HPDE6-E6E7 (cell line): ENCODE measurements around the gene SIK2.

ENCODE experiments used
- DNase-seq: peaks from one replicate; pipeline ENCODE4 v3.0.0; 2011; ENCODE audit warnings: missing footprints; ENCODE audit errors: extremely low spot score

SIK2 gene

DNA sequence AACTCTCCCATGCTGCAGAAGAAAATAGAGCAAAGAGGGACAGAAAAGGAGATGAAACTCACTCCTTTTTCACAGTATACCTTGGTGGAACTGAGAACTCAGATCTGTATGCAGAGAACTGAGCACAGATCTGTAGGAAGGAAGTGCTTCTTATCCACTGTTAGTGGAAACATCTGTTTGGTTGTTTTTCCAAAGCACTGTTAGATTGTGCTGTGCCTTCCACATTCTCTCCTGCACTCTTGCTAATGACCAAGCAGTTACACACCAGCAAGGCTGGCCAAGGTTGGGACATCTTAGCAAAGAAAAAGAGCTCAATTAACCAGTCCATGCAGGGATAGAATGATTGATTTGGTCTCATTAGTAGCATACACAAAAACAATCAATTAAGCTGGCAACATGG lies 20.1 kb upstream of the SIK2 start:
- DNase-seq = no peak

DNA sequence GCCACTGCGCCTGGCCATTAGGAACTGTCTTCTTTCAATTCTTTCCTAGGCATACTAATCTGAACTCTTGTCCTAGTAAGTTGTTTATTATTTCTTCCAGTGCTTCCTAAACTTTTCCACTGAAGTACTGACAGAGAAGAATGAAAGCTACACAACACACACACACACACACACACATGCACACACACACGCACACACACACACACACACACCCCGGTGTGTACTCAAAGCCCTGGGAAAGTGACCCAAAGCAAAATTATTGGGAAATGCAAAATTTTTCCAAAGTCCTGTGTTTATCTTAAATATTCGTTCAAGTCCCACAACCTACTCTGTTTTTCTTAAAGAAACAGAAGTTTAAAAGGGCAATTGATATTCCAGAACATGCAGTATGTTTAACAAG lies 19.4 kb upstream of the SIK2 start:
- DNase-seq = no peak

DNA sequence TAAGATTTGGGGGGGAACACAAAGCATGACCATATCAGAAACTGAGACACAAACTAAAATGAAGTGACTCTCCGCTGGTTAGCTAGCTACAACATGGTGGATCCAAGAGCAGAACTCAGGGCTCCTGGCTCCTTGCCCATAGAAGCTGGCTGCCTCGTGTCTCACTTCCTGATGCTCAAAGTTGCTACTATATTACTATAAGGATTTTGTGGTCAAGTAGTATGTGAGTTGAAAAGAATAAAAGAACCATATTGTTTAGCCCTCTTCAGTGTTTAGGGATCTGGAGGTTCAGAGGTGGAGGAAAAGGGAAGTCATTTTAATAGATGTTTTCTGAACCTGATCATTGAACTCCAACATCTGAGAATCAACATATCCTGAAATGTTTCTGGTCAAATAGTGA lies 16.9 kb upstream of the SIK2 start:
- DNase-seq = no peak

DNA sequence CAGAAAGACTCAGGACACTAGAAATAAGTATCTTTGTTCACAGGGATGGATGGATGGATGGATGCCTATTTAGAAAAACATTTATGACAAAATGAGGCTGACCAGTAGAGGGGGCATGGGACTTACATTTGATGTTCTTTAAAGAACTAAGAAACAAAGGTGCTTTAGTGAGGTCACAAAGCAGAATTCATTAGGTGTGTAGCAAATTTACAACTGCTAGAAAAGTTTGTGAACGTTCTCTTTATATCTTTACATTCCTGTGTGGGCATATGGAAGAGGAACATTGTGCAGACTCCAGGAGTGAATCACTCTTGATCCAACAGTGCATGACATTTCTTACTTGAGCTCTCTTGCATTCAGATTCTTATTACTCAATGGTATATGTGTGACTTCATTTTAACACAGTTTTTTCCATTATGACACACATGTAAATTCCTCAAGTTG lies 15.8 kb upstream of the SIK2 start:
- peak; percentile 38 for DNase-seq

DNA sequence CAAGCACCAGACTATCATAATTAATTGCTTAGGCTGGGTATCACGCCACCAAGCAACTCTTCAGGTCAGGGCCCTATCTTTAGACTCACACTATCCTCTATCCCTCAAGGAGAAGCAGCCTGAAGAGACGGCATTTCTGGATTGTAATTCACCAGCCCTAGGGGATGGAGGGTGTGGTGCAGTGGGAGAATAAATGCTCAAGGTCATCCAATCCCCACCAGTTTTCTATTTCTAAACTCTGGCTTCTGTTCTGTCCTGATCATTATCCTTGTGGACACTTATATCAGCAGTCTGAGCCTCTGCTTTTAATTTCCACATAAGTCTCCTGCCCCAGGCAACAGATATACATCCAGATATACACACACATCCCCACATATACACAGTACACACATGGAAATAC lies 13.1 kb upstream of the SIK2 start:
- no peak for DNase-seq

DNA sequence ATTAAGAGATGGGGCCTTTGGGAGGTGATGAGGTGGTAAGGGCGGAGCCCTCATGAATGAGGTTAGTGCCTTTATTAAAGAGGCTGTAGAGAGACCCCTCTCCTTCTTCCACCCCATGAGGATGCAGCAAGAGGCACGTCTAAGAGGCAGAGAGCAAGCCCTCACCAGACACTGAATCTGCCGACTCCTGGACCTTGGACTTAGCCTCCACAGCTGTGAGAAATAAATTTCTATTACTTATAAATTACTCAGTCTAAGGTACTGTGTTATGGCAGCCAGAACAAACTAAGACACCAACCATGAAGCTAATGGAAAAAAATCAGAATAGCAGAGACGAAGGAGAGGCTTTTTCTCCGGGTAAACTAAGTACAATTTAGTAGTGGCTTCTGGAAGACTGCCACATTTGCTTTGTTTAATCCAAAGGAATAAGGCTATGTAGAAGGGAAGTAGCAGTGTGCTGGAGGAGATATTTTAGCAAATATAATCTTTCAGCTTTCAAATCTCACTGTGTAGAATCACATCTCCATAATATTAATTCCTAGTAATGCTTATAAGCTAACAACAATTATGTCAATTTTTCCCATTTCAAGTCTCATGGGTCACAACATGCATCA lies 12.3 kb upstream of the SIK2 start:
- no peak for DNase-seq

DNA sequence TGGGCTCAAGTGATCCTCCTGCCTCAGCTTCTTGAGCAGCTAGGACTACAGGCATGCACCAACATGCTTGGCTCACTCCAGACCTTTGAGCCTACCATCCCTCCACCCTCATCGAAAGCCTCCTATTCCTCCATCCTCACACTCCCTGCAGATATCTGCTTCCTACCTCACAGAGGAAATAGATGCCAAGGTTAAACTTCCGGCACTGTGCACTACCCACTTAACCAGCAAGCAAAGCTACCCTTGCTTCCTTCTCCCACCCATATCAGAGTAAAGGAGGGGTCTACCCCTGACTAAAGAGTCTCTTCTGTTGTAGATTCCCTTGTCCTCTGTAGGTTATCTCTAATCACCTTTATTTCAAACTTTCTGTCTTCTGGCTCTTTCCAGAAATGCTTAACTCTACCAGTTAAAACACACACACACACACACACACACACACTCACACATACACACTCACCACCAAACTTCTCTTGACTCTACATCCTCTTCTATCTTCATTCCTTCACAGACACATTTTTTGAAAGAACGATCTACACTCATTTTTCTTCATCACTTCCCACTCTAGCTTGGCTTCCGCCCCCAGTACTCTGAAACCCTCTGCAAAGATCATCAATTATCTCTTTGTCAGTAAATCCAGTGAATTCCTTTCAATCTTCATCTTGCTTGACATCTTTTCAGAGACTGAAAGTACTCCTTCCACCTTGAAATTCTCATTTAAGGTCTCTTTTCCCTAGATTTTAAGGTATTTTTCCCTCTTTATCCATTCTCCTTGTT lies 10.9 kb upstream of the SIK2 start:
- no peak for DNase-seq

DNA sequence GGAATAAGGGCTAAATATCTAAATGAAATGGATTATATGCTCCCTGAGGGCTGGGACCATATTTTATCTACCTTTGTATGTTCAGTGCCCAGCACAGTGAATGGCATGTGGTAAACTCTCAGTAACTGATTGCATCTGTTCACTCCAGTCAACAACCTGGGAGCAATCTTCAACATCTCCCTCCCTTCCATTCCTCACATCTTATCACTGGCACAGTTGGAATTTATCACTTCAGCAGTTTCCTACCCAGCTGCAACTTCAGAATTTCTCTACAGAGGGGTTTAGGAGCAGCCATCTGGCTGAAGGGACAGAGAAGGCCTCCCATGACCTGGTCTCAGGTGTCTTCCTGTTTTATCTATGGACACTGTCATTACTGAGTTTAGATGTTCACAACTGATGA lies 9.8 kb upstream of the SIK2 start:
- DNase-seq = no peak

DNA sequence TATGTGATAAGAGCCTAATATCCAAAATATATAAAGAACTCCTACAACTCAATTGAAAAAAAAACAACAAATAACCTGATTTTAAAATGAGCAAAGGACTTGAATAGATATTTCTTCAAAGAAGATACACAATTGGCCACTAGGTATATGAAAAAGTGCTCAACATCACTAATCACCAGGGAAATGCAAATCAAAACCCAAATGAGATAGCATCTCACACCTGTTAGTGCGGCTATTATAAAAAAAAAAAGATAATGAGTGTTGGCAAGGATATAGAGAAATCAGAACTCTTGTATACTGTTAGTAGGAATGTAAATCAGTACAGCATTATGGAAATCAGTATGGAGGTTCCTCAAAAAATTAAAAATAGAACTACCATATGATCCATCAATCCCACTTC lies 5.9 kb upstream of the SIK2 start:
- DNase-seq = no peak

DNA sequence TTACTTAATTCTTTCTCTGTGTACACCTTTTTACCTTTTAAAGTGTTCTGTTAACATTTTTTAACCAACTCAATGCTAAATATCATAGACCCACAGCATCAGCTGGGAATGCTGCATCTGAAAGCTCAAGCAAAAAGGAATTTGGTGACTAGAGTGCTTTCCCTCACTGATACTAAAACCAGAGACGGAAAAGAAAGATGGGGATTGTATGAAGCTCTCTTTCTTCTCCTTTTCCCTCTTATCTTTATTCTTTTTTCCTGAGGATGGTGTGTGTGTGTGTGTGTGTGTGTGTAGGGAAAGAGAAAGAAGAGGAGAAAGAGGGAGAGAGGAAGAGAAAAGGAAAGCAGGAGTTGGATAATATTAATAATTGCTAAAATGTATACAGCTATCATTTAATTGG lies 4.1 kb upstream of the SIK2 start:
- DNase-seq = no peak

DNA sequence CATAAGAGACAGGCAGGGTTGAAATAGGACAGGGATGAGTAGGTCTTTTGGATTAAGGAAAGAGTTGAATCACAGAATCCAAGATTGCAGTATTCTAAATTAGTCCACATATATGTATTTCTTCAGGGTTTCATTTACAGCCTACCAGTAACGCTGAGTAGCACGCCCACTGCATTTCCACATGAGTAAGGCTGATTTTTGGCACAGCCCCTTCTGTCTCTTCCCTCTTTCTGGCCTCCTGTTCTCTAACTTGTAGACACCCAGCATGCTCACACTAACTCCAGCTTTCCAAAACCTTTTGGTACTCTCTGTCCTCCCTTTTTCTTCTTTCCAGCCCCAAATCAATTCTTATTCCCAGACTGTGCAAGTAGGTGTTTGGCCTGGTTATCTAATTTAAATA lies 3.7 kb upstream of the SIK2 start:
- DNase-seq = no peak

DNA sequence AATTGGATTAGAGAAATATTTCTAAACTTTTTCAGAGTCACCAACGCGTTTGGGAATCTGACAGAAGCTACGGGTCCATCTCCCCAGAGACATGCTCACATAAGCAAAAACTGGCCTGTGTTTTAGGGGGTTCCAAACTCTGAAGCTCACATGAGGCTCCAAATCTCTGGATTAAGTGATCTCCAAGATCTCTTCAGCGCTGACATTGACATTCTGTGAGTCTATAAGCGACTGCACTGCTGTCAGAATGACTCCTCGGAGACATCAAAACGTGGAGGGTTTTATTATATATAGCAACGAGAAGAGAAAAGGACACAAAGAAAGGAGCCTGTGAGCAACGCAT lies 642 bp upstream of the SIK2 start:
- no peak for DNase-seq

DNA sequence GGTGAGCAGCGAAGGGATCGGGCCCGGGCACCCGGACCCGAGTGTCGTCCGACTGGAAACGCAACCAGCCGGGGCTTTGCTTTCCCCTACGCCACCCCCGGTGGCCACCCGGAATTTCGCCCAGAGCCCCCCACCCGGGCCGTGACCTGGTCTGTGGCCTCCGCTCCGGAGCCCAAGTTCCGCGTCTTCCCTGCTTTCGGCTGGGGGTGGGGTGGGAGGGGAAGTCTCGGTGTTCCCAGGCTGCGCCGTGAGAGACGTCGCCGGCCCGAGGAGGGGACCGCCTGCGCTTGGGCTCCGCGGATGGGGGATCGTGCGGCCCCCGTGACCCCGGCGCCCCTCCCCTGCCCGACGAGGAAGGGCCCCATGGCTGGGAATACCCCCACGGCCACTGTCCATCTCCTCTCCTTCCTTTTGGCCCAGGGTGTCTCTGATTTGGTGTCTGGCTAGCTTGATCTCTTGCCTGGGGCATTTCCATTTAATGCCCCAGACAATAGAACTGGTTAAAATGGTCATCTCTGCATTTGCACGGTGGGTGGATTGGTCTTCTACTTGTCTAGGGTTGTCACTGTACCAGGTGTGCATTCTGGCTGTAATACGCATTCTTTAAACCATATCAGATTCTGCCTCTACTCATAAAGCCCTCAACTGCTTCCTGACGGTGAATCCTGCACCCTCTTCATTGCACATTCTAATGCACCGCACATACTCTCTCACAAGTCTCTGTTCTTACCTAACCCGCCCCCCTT lies 789 bp downstream of the SIK2 start:
- DNase-seq = peak; percentile 15

DNA sequence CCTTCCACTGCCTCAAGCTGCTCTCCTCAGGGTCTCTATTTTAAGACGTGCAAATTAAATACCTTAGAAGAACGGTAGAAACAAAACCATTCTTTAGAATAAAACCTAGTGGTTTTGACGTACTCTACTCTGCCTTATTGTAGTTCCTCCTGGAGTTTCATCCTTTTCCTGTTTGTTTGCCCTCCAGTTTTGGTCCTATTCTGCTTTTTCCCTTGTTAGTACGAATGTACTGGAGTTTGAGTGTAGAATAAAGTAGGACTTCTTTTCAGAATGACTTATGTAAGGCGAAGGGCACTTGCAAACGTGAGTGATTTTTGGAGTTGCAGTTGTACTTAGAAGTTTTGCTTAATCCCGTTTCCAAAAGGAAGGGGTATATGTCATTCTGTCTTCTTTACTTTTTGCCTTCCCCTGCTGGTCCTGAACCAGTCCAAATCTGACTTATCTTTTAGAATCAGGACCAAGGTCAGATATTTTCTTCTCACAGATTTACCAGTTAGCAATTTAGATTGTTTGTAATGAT lies 1.4 kb downstream of the SIK2 start:
- DNase-seq = no peak

DNA sequence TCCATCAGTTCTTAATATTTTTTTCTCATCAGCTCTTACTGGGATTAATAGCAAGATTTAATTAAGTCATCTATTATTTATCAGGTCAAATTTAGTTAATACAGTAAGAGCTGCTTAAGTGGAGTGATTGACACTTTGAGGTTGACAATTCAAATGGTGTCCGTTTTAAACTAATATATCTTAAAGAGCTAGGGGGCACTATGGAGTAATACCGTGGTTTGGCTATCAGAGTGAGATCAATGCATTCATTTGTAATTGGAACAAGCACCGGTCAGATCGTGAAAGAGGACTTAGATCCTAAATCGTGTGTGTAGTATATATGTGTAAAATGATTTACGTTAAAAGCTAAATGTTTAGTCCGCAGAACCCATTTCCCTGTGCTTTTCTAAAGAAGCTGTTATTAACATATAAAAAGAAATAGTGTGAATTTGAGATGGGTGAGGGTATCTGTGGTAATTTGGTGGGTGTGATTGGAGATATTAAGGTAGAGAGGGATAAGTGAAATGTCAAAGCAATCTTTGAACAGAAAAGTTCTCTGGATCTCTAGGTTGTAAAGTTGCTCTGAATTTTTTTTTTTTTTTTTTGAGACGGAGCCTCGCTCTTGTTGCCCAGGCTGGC lies 2.3 kb downstream of the SIK2 start:
- DNase-seq = peak; percentile 28

DNA sequence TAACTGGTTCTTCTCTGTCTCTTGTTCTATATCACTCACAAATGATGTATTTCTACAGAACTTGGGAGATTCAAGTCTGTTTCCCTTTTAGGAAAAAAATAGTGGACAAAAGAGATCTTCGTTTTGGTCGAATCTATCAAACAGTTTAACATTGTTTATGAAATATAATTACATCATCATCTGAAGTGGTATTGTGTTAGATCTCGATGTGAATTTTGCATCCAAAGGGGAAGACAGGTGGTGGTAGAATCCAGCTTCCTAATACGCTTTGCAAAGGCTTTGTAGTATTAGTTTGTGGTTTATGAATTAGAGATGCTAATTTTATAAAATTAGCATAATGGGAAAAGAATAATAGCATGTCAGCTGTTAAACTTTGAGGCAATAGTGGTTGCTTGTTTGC lies 3.4 kb downstream of the SIK2 start:
- DNase-seq = no peak

DNA sequence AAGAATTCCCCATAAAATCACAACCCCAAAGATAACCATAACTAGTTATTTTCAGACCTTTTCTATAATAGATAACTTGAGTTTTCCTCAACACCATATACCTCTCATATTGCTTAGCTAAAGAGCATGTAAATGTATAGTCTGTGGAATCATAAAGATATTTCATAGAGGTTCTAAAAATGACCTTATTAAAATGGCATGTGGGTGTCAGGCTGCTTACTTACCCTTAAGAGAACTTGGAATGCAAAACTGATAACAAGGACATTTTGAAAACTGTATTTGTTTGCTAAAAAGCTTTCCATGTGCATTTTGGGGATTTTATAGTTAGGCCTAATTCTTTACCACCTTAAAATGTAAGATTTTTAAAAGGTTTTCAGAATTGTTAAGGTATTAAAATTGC lies 4.7 kb downstream of the SIK2 start:
- no peak for DNase-seq

DNA sequence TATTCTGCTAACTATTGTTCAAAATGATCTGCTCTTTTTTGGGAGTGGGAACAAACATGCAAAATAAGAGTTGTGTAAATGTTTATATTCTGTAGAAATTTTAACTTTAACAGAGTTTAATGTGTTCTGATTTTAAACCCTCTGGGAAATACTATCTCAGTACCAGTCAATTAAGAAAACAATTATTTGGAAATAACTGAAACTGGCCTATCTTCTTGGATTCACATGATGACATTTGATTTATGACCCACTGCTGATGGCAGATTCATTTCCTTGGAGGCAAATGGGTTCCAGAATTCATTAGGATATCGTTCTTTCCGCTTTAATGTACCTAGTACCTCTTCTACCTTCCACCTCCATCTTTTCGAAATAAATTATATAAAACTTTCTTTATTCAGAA lies 5.5 kb downstream of the SIK2 start:
- no peak for DNase-seq

DNA sequence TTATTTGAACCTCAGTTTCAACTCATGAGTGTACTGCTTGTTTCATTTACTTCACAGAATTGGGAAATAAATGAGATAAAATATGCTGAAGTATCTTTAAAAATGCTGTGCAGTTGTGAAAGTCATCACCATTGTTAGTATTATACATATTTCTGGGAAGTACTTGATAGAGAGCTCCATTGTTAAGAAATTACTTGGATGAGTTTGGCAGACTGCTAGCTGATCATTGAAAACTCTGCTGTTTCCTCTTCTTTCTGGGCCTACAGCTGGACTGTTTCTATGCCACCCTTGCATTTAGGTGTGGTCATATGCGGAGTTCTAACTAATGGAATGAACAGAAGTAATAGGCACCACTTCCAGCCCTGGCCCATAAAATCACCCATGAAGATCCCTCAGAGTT lies 10.0 kb downstream of the SIK2 start:
- DNase-seq = no peak

DNA sequence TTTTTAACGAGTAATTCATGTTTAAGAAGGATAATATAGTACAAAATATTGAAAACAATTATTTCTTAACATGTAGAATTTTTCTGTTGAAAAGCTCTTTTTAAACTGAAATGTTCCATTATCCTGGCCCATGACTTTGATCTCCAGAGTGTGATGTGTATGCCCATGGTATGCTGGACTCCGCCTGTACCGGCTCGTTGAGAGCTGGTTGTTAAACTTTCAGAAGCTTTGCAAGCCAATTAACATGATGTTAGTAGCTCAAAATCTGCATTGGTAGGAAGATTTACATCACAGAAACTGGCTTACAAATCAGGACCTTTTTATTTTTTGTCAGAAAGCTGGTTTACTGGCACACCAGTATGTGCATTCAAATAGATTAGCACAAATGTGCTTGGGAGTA lies 15.0 kb downstream of the SIK2 start:
- DNase-seq = no peak

DNA sequence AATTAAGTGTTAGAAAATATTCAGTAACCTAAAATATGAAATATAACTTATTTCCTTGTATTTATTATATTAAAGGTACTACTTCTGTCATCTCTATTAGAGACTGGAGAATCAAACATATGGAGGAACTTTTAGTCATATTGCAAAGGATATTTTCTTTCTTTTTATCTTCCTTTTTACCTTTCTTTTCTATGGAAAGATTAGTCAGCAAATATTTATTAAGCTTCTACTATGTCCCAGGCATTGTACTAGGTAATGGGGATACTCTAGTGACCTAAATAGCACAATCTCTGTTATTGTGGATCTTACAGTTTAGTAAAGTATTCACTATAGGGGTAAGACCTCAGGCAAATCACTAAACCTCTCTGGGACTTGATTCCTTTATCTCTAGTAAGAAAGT lies 18.3 kb downstream of the SIK2 start:
- DNase-seq = no peak

DNA sequence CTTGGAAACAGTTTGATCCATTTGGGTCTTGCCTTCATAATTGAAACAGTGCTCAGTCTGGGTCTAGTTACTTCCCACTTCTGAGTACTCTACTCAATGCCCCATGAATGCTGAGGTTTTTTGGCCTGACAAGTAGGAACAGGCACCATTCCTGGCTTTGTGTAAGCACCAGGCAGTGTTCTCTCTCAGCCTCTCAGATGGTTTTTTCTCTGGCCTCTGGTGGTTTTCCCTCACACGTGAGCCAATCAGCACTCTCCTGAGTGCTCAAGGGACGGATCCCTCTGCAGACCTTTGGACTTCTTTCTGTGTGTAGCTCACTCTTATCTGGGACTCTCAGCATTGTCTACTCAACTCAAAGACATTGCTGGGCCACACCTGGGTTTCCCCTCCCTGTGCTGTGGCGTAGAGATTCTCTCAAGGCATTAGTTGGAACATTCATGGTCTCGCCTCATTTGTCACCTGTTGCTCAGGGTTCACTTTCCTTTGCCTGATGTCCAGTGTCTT lies 21.3 kb downstream of the SIK2 start:
- DNase-seq = no peak
